A549 (cell line): Measurements from ENCODE around the gene GID4. TPM values are rescaled to one million over a fixed set of nuclear protein-coding genes. Genes with fewer than 3 reads are reported as not detected.

Source experiments
- ATAC-seq, 2 experiments: fragments of 200-7000 bp in 1 of 2; fragments of >200 bp in 1 of 2; cut with Nextera tagmentation in 1 of 2; cut with Tn5 transposase in 1 of 2; 3 replicates each; pipeline versions ENCODE4 v1.8.0 to v1.9.1; 2018 to 2020; ENCODE audit warnings: mild to moderate bottlenecking in 1 of 2, moderate library complexity in 1 of 2
- CTCF ChIA-PET: fragments of 300-600 bp; sonication (Branson Sonifier 250); formaldehyde crosslinking; extraction: SDS; loops from one replicate; lab custom pipeline; 2021; ENCODE audit warnings: antibody characterized with exemption, inconsistent platforms; lab: Yijun Ruan, JAX
- POLR2A ChIA-PET: fragments of 350-600 bp; formaldehyde crosslinking; extraction: SDS; loops from one replicate; lab custom pipeline; 2021; ENCODE audit warnings: antibody characterized with exemption, inconsistent platforms; lab: Yijun Ruan, JAX
- DNase-seq, 2 experiments: peaks; one replicate each; pipeline versions ENCODE4 v3.0.0 to v3.0.0-alpha.2; 2011 to 2016; ENCODE audit warnings: low read depth in 1 of 2, low spot score in 1 of 2
- FAIRE-seq: peaks from 2 replicates; lab custom pipeline; 2011; peaks lifted over from hg19 to GRCh38; lab: Jason Lieb, UNC
- H3K27ac ChIP-seq, 2 experiments: fragments of >200 bp; sonication (Bioruptor Twin); formaldehyde crosslinking; 3 replicates each; pipeline ENCODE4 v1.5.1; 2016 to 2017
- H3K4me1 ChIP-seq: fragments of >200 bp; sonication (Bioruptor Twin); formaldehyde crosslinking; 3 replicates; pipeline ENCODE4 v1.6.1; 2016
- H3K4me2 ChIP-seq: fragments of >200 bp; sonication (Bioruptor Twin); formaldehyde crosslinking; 3 replicates; pipeline ENCODE4 v1.6.1; 2016
- H3K4me3 ChIP-seq: fragments of >200 bp; sonication (Bioruptor Twin); formaldehyde crosslinking; 3 replicates; pipeline ENCODE4 v1.5.1; 2016
- H3K9me3 ChIP-seq: fragments of >200 bp; sonication (Bioruptor Twin); formaldehyde crosslinking; 3 replicates; pipeline ENCODE4 v1.6.1; 2016
- BCL3 ChIP-seq: fragments of >200 bp; sonication (Bioruptor Twin); formaldehyde crosslinking; IDR thresholded peaks from 3 replicates; pipeline ENCODE4 v1.6.1; 2016
- BHLHE40 ChIP-seq: IDR thresholded peaks from 2 replicates; pipeline ENCODE4 v1.6.1; 2012; ENCODE audit warnings: low read depth, low read length, inconsistent platforms
- CBX2 ChIP-seq: fragments of 200-600 bp; sonication (generic); IDR thresholded peaks from 2 replicates; pipeline ENCODE4 v1.6.1; 2016; ENCODE audit warnings: low read depth, mild to moderate bottlenecking, borderline replicate concordance
- CHD4 ChIP-seq: fragments of 200-600 bp; sonication (generic); IDR thresholded peaks from 2 replicates; pipeline ENCODE4 v1.6.1; 2016; ENCODE audit warnings: antibody characterized with exemption, mild to moderate bottlenecking, borderline replicate concordance
- FOSB ChIP-seq: fragments of 250-450 bp; sonication (Bioruptor Pico); IDR thresholded peaks from 2 replicates; pipeline ENCODE4 v1.5.0; 2020; ENCODE audit warnings: mild to moderate bottlenecking, moderate library complexity
- FOSL2 ChIP-seq, 2 experiments: fragments of 450-650 bp in 1 of 2; fragments of >200 bp in 1 of 2; sonication (Bioruptor Twin) in 1 of 2; formaldehyde crosslinking; IDR thresholded peaks; 2 replicates each; pipeline versions ENCODE4 v1.5.0 to v1.6.1; 2016 to 2020; ENCODE audit warnings: mild to moderate bottlenecking in 1 of 2, moderate library complexity in 1 of 2
- GATA3 ChIP-seq: IDR thresholded peaks from 2 replicates; pipeline ENCODE4 v1.6.1; 2012; ENCODE audit warnings: borderline replicate concordance
- HOXA7 ChIP-seq: fragments of 250-450 bp; sonication (Bioruptor Pico); IDR thresholded peaks from 2 replicates; pipeline ENCODE4 v1.5.0; 2020; ENCODE audit warnings: mild to moderate bottlenecking, moderate library complexity
- JUNB ChIP-seq: fragments of >200 bp; sonication (Bioruptor Twin); formaldehyde crosslinking; IDR thresholded peaks from 2 replicates; pipeline ENCODE4 v1.6.1; 2016
- KDM1A ChIP-seq: fragments of 200-600 bp; sonication (generic); IDR thresholded peaks from 2 replicates; pipeline ENCODE4 v1.6.1; 2016; ENCODE audit warnings: low read depth, mild to moderate bottlenecking
- MAX ChIP-seq: IDR thresholded peaks from 2 replicates; pipeline ENCODE4 v1.6.1; 2012
- NFE2L2 ChIP-seq: fragments of 150-350 bp; conservative IDR thresholded peaks from 2 replicates; pipeline ENCODE4 v1.6.1; 2014; ENCODE audit warnings: low read length
- NPAS2 ChIP-seq: fragments of 250-450 bp; sonication (Bioruptor Pico); IDR thresholded peaks from 2 replicates; pipeline ENCODE4 v1.8.0; 2022; ENCODE audit warnings: mild to moderate bottlenecking, moderate library complexity, borderline replicate concordance
- POLR2AphosphoS2 ChIP-seq: conservative IDR thresholded peaks from 2 replicates; pipeline ENCODE4 v1.6.1; 2012; ENCODE audit warnings: low read length, improper control_type of control experiment, inconsistent platforms
- RAD21 ChIP-seq, 2 experiments: fragments of >200 bp in 1 of 2; sonication (Bioruptor Twin) in 1 of 2; formaldehyde crosslinking in 1 of 2; IDR thresholded peaks in 1 of 2; conservative IDR thresholded peaks in 1 of 2; 2 replicates in 1 of 2; 3 replicates in 1 of 2; pipeline ENCODE4 v1.6.1; 2012 to 2018; ENCODE audit warnings: inconsistent platforms in 1 of 2
- RARB ChIP-seq: fragments of 250-450 bp; sonication (Bioruptor Pico); IDR thresholded peaks from 2 replicates; pipeline ENCODE4 v1.8.0; 2021; ENCODE audit warnings: mild to moderate bottlenecking, moderate library complexity
- RFX5 ChIP-seq: fragments of 450-650 bp; IDR thresholded peaks from 2 replicates; pipeline ENCODE4 v1.7.1; 2014; ENCODE audit warnings: antibody characterized with exemption, mild to moderate bottlenecking, moderate library complexity
- SREBF2 ChIP-seq: fragments of 450-650 bp; IDR thresholded peaks from 2 replicates; pipeline ENCODE4 v1.6.1; 2014; ENCODE audit warnings: mild to moderate bottlenecking, moderate library complexity
- TP53 ChIP-seq: fragments of 250-450 bp; sonication (Bioruptor Pico); IDR thresholded peaks from 2 replicates; pipeline ENCODE4 v1.5.0; 2021; ENCODE audit warnings: mild to moderate bottlenecking, moderate library complexity
- WGBS: methylation state at CpG from one replicate; pipeline ENCODE4 v1.1.6; 2017; ENCODE audit errors: missing lambda C conversion rate; 5-methylcytosine and 5-hydroxymethylcytosine counted together
- polyA plus RNA-seq, 4 experiments: library from polyadenylated mRNA; depleted of rRNA in 3 of 4; stranded (reverse); fragments of >200 nt; fragmentation: RNase III in 1 of 4; extraction: RNeasy Plus Mini Kit Qiagen cat#74134 plus additional on column Dnase treatment in 1 of 4; gene quantifications; 2 replicates in 3 of 4; 3 replicates in 1 of 4; pipeline ENCODE4 v1.2.3, GENCODE V29; 2011 to 2017
- TF ChIP-seq, protein P1 (sequence below): fragments of 450-650 bp; IDR thresholded peaks from 2 replicates; pipeline ENCODE4 v1.6.1; 2014; ENCODE audit warnings: antibody characterized with exemption

The GID4 gene
- polyA plus RNA-seq, 2 of the 4 experiments (the other 2 are of a cell fraction) = 11.2 to 11.5 TPM

DNA sequence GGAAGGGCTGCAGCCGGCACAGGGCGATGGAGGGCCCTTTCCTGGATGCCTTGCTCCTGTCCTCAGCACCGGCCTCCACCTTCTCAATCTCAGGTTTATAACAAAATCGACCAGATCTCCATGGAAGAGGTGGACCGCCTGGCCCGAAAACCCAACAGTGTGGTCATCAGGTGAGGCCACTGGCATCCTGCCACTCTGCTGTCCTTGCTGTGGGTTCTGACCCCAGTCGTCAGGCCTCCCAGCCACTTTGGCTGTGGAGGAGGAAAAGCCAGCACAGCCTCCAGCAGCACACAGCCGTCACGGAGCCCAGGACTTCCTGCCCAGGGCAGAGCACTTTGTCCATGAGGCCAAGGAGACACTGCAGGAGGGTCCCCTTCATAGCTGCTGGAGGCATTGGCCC is 62.6 kb downstream of the GID4 start:
- ChIA-PET POLR2A (no interaction called here), CTCF (interaction anchor here (1.2 to 2.2 kb wide), 2 partner anchors 9 kb away, joined by 4 to 6 read pairs; no protein-coding TSS in a partner anchor)
- no peak for DNase-seq
- H3K9me3 ChIP-seq = no peaks in the 10 kb centered on the region
- no peak overlapping the region for H3K4me2 ChIP-seq
- no peak overlapping the region for H3K27ac ChIP-seq
- no peak for FAIRE-seq
- TF ChIP-seq HOXA7 (no peak), RARB (CRISPR knock-in tag) (no peak), CBX2 (no peak), KDM1A (no peak)
- TF ChIP-seq, all 56 proteins: peak for 0
- WGBS = 92% methylated on average over 9 of the region's 9 CpGs
- no peak for ATAC-seq
- Histone ChIP-seq H3K4me1 (no peaks in the 10 kb centered on the region), H3K4me3 (no peak overlapping the region)

- TF ChIP-seq GATA3 = no peak
- TF ChIP-seq CHD4 = no peak
- no peak for TF ChIP-seq JUNB
- TF ChIP-seq NPAS2 (CRISPR knock-in tag) = no peak
- no peak for TF ChIP-seq TP53 (CRISPR knock-in tag)
- TF ChIP-seq BHLHE40 = no peak
- TF ChIP-seq RAD21 (conservative IDR thresholded peaks at IDR 0.05 in 1 of 2, IDR thresholded peaks at IDR 0.05 in 1 of 2) = no peak
- TF ChIP-seq FOSL2 (IDR thresholded peaks at IDR 0.05) = no peak
- TF ChIP-seq FOSL2 (CRISPR knock-in tag; IDR thresholded peaks at IDR 0.05) = no peak
- no peak for TF ChIP-seq CBX2
- TF ChIP-seq KDM1A = no peak
- ChIA-PET CTCF (interaction anchor here (1.2 to 1.3 kb wide), 2 partner anchors 9 to 10 kb away, joined by 4 to 6 read pairs; no protein-coding TSS in a partner anchor), POLR2A (no interaction called here)
- Histone ChIP-seq H3K4me1 (no peaks in the 10 kb centered on the region), H3K4me2 (no peak overlapping the region), H3K27ac (no peak overlapping the region), H3K9me3 (no peaks in the 10 kb centered on the region), H3K4me3 (no peak overlapping the region)
- FAIRE-seq = no peak
- no peak for DNase-seq
- 94% methylated on average over 3 of the region's 3 CpGs for WGBS
- ATAC-seq = no peak
Observed at GRCh38 chr17:18102640-18103039, 63.4 kb downstream of the GID4 start.

- 91% methylated on average over 3 of the region's 3 CpGs for WGBS
- no peak overlapping the region for H3K27ac ChIP-seq
- no peak overlapping the region for H3K4me3 ChIP-seq
- no peaks in the 10 kb centered on the region for H3K9me3 ChIP-seq
- CTCF ChIA-PET = no interaction called here
- no peak for ATAC-seq
- FAIRE-seq = no peak
- TF ChIP-seq, protein P1, sequence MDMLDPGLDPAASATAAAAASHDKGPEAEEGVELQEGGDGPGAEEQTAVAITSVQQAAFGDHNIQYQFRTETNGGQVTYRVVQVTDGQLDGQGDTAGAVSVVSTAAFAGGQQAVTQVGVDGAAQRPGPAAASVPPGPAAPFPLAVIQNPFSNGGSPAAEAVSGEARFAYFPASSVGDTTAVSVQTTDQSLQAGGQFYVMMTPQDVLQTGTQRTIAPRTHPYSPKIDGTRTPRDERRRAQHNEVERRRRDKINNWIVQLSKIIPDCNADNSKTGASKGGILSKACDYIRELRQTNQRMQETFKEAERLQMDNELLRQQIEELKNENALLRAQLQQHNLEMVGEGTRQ = no peak
- no peak for TF ChIP-seq SREBF2
- no peak for TF ChIP-seq RFX5
- no peak for TF ChIP-seq BCL3
- no peak for TF ChIP-seq FOSB
- no peak for TF ChIP-seq POLR2AphosphoS2
- TF ChIP-seq MAX = no peak
- no peak for TF ChIP-seq KDM1A
- no peak for TF ChIP-seq NFE2L2
- no peaks in the 10 kb centered on the region for H3K4me1 ChIP-seq
- no peak for DNase-seq
- POLR2A ChIA-PET = no interaction called here
- H3K4me2 ChIP-seq = no peak overlapping the region
Observed at GRCh38 chr17:18105027-18105426, 65.8 kb downstream of the GID4 start.
